IPS-NIHi7 (cell line): ENCODE results near the gene MKX.

Experiments
- DNase-seq: peaks from one replicate; pipeline ENCODE4 v3.0.0; 2012; ENCODE audit warnings: mixed read lengths; ENCODE audit errors: extremely low spot score

MKX gene

DNA sequence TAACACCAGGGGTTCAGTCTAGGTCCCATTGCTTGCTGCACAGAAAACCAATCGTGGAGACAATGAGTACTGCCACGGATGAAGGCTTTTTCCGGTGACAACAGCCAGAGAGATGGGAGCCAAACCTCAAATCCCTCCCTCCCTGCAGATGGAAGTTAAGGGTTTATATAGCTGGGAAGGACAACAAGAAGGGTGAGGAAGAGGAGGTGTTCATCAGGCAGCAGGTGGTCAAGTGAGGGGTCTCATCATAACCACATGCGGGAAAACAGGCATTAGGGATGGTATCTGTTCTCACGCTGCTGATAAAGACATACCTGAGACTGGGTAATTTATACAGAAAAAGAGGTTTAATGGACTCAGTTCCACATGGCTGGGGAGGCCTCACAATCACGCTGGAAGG lies 91.3 kb downstream of the MKX start:
- no peak for DNase-seq

DNA sequence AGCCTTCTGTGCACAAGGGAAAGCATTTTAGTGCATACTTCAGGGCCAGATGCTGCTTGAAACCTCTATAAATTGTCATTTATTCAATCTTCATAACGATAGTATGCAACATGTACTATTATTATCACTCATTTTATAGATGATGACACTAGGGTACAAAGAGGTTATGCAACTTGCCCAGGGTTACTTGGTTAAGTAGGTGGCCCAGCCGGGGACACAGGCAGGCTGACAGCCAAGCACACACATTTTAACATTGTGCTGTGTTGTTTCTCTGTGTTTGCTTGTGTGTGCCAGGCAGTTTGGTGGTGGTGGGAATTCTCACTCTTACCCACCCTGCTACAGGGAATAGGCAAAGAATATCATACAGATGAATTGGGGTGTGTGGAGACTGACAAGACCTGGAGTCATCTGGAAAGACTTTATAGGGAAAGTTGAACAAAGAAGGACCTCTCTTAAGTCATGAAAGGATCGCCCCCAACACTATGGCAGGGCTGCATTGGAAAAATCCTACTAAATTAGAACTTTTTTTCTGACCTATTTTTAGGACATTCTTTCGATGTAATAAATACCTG lies 98.9 kb downstream of the MKX start:
- no peak for DNase-seq

DNA sequence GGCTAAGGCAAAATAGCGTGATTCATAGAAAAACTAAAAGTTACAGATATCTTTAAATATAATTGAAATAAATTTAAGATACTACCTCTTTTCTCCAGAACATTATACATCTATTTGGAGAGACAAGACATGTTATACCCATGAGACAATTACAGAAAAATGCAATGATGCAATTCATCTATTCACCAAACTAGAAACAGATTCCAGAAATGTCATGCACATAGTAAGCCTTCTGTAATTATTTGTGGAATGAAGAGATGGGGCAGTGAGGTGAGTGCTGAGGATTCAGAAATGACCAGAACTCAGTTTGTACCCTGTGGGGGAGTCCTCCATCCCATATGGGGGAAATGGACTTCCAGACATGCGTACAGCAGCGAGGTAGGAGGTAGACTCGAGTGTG lies 99.4 kb downstream of the MKX start:
- no peak for DNase-seq

DNA sequence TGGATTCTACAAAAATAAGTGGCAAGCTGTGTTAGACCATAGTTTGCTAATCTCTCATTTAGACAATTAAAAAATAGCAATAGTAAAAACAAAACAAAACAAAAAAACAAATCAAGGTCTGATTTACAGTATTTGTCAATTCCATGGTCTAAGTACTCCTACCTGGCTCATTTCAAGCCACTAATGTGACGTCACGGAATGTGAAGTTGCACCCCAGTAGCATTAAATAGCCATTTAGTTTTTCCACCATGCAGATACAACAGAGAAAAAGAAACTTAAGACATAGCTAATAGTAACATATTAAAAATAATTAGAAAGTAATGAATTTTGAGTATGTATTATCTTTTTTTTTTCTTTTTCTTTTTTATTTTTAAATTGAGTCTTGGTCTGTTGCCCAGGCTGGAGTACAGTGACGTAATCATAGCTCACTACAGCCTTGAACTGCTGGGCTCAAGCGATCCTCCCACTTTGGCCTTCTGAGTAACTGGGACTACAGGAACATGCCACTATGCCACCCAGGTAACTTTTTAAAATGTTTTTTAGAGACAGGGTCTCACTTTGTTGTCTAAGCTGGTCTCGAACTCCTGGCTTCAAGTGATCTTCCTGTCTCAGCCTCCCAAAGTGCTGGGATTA lies 101.2 kb downstream of the MKX start:
- DNase-seq: no peak

DNA sequence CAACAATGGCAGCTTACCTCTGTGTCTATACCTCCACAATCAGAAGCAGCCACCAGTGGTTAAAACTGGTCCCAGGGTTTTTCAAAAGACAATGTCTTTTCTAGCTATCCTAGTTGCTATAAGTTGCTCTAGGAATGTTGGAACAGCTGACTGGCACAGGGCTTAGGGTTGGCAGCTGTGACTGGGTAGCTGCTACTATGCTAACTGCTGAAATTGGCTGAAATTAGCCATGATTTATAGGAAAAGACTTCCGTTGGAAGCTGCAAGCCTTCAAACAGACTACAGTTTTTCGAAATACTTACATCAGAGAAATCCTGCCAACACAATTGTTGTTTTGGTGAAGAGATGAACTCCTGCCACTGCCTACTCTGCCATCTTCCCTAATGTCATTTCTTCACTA lies 102.3 kb downstream of the MKX start:
- no peak for DNase-seq

DNA sequence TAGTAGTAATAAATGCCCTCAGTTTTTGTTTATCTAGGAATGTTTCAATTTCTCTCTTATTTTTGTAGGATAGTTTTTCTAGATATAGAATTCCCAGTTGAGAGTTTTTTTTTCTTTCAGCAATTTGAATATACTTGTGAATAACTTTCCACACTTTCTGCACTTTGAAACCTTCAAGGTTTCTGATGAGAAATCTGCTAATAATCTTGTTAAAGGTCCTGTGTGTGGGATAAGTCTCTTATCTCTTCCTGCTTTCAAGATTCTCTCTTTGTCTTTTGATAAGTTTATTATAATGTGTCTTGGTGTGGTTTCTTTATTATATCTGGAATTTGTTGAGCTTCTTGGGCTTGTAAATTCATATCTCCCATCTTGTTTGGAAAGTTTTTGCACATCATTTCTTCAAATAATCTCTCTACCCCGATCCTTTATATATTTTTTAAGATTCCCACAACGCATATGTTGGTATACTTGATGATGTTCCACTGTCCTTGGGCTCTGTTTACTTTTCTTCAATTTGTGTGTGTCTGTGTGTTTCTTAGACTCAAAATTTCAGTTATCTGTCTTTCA lies 103.5 kb downstream of the MKX start:
- DNase-seq: no peak

DNA sequence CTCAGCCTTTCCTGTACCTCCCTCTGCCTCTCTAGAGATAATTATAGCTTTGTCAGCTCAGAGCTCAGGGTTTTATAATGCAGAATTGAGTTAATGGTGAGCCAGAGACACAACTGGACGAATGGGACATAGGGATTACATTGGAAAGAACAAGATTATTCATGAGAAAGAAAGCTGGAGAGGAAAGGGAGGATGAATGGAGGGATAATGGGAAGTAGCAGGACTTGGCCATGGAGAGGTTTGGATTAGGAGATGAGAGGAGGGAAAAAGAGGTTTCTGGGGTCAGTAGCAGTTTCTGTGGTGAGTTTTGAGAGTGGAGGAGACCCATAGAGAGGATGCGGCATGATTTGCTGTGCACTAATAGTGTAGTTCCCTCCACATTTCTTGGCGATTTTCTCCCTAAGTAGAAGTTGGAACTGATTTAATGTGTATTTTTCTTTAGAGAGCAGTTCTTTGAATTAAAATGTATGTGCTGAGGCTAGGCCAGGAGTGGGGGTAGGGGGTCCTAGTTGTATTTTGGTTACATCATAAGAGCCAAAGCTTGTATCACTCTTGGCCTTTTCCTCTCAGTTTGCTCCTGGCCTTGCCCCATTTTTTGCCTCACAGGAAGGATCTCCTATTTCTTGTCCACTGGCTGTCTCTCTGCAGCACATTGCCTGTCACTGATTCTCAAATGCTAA lies 107.4 kb downstream of the MKX start:
- DNase-seq: no peak

DNA sequence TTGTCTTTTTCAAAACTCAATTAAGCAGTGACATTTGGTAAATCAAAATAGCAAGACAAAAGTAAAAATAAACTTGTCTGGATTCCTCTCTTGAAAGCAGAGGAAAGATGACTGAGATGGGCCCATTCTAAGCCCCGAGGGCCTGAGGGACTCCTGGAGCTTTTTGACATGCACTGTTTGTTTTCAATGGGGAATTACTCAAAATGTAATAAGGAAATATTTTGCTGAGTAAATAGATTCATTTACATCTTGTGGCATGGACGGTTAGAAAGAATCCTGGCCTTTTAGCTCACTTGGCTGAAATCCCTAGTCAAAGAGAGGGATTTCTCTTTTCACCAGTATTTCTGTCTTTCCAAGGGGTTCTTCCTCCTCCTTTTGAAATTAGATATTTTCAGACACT lies 108.0 kb downstream of the MKX start:
- DNase-seq: no peak

DNA sequence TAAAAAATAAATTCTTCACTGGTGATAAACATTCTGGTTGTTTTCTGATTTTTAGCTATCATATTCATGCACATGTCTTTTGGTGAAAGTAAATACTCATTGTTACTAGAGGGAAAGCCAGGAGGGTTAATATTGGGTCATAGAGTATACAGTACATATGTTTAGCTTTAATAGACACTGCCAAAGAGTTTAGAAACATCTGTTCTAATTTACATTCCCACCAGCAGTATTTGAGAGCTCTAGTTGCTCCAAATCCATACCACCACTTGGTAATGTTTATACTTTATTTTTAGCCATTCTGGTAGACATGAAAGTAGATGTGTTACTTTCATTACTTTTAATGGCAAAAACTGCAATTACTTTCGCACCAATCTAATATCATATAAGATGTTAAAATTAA lies 108.8 kb downstream of the MKX start:
- no peak for DNase-seq

DNA sequence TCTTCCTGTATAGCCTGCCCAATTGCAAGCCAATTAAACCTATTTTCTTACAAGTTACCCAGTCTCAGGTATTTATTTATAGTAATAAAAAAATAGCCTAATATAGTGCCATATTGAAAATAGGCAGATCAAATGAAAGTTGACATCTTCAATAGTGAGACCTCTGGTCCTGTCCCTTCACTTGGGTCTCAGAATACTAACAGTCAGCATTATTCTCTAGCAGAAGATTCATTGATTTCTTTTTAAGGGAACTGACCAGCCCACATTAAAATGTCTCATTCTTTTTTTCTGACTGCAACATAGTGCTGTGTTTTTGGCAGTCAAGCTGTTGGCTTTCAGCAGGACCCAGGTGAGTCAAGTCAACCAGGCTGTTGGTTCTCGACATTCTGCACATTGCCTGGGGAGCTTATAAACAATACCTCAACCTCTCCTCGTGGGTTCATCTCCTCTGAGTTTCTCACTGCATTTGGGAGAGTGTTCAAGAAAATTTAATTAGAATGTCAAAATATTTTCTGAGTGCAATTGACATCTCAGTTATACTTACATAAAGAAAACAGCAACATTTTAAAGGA lies 109.8 kb downstream of the MKX start:
- DNase-seq: no peak

DNA sequence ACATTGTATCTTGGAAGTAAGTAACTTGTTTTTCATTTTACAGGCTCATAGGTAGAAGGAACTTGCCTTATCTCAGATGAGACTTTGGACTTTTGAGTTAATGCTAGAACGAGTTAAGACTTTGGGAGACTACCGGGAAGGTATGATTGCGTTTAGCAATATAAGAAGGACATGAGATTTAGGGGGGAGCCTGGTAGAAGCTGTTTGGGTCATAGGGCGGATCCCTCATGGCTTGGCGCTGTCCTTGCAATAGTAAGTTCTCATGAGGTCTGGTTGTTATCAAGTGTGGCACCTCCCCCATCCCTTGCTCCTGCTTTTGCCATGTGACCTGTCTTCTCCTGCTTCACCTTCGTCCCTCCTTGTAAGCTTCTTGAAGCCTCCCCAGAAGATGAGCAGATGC lies 110.3 kb downstream of the MKX start:
- DNase-seq: no peak

DNA sequence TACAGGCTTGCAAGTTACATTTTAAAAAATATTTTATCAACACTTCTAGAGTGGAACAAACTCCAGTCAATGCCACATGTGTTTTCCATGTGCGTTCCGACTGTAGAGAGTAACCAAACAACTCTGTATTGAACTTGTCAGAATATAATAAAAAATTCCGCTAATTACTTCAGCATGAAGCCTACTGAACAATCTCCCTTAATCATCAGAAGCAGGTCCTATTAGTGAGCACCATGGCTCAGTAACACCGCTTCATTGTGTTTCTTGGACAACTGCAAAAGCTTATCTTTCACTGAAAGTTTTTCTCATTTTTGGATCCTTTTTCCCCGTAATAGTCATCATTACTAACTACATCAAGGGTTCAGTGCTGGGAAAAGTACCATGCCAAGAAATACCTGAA lies 117.0 kb downstream of the MKX start:
- no peak for DNase-seq

DNA sequence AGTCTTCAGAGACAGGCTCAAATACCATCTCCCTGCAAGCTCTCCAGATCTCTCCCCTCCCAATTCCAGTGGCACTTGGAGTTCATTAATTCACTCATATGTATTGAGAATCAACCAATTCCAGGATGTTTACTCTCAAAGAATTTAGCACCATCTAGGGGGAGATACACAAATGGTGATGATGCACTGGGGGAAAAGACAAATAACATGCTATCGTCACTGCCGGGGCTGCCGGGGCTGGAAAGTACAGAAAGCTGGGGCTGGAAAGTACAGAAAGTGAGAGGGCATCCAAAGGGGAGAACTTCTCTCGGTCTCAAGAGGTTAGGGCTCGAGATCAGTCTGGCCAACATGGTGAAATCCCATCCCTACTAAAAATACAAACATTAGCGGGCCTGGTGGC lies 118.7 kb downstream of the MKX start:
- DNase-seq: no peak

DNA sequence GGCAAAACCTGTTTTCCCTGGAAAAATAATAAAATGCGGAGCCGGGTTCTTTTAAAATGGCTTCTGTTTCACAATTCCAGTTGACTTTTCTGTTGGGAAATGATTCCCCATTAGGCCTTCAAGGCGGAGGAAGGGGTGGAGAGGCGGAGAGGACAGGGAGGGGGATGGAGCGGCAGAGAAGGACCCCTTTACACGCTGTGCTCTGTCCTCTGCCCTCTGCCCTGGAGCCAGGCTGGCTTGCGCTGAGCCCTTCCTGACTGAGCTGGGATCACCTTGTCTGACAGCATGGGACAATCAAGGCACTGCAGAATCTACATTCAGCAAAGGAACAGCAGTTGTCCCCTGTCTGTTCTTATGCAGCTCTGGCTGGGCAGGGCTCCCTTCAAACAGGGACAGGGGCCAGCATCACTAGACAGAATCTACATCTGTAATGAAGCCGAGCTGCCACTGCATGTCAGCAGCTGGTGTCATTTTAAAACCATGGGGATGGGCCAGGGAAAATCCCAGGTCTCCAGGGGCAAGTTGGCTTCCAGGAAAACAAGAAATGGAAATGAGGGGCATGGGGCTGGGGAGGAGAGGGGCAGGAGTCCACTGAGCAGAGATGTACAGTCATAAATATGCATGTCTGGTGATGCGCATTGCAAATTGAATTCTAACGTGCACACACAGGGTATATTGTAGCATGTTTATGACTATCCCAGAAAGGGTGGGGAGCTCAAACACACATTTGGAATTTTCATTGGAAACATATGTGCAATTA lies 120.0 kb downstream of the MKX start:
- DNase-seq: peak; percentile 35

DNA sequence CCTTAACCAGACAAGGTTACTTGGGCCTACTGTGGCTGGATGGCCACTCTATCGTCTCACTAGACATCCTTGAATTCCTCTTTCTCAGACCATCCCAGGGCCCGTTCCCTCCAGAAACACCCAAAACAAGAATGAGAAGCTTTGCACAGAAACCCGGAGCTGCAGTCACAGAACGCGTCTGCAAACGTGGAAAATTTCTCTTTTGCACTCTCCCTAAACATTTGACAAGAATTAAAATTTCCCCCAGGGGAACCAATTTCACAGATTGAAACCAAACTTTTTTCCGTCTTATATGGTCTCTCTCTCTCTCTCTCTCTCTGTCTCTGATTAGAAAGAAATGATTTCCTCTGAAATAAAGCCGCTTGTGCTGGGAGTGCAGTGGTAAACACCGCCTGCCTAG lies 120.7 kb downstream of the MKX start:
- no peak for DNase-seq
